Measurements from ENCODE around the gene PPIB.
"Not testable (repeated sequence)": the region's sequence is repeated elsewhere in the genome, so short reads cannot be mapped to it uniquely, and the experiment has no call there.

The PPIB gene

DNA sequence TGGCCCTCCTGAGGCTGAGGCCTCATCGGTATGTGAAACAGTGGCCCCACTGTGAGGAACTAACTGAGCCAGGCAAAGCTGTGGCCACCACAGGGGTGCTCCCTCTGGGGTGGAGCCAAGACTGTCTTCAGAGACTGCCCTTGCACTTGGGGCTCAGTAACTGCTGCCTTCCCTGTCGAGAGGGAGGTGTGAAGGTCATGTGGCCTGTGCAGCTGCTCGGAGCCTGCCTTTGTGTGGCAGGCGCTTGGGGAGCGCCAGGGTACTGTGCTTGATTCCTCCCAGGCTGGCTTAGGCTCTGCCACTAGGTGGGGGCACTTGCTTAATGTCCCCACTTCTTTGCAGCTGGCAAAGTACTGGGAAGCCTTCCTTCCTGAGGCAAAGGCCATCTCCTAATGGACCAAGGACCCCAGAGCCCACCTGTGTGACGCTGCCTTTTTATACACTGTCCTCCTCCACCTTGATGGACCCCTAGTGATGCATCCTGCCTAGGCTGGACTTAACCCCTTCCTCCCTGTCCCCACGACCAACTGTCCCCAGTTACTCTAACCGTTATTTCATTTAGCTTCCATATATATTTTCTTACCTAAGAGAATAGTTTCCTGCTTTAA, 25.5 kb downstream of the PPIB start:
- no peak for DNase-seq

DNA sequence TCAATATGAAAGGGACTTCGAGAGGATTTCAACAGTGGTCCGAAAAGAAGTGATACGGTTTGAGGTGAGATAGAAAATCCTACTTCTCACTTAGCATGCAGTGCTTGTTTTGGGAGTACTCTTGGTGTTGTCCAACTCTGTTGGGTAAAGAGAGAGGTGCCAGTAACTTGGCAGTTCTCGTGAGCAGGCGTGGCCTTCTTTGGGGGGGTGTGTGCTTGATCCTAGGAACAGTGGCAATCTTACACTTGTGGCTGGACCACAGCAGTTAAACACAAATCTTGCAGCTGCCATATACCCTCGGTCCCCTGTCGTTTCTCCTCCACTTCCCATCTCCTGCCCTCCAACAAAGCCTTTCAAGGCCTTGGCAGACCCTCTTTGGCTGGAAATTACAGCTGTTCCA, 26.5 kb downstream of the PPIB start:
- no peak for DNase-seq

DNA sequence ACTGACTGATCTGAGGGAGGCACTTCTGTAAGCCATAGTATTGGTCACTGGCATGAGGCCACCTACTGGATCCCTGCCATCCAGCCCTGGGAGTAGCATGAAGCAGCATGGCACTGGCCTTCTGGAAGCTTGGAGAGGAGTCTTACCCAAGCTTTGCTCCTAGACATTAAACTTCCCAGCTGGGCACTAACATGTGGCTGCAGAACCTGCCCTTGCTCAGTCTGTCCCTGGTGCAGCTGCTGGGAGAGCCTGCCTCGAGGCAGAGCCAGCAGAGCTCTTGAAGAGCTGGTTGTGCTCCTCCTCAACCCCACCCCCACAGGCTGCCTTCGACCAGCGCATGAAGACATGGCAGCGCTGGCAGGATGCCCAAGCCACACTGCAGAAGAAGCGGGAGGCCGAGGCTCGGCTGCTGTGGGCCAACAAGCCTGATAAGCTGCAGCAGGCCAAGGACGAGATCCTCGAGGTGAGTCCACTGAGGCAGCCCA, 28.4 kb downstream of the PPIB start:
- no peak for DNase-seq

DNA sequence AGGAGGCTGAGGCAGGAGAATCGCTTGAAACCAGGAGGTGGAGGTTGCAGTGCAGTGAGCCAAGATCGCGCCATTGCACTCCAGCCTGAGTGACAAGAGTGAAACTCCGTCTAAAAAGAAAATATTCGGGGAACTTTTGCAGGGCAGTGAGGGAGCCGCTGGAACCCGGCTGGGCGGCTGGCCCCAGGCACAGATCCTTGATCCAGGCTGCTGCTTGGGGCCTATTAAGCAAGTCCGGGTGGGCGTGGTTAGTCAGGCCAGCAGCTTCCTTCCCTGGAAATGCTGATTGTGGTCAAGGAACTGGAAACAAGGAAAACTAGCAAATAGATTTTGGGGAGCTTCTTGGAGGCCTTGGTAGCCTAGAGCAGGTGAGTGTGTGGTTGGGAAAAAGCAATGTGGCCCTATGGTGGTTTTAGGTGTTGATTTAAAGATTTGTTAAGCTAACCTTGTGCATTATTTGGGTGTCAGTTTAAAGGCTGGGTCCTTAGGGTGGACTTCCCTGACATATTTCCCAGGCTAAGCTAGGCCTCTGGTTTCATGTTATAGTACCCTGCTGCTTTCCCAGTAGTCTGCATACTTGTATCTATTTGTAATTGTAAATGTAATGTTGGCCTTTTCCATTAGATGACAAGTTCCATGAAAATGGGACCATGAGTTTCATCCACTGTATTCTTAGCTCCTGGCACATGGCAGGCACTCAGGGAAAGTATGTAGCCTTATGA, 29.0 kb downstream of the PPIB start:
- DNase-seq = no peak

DNA sequence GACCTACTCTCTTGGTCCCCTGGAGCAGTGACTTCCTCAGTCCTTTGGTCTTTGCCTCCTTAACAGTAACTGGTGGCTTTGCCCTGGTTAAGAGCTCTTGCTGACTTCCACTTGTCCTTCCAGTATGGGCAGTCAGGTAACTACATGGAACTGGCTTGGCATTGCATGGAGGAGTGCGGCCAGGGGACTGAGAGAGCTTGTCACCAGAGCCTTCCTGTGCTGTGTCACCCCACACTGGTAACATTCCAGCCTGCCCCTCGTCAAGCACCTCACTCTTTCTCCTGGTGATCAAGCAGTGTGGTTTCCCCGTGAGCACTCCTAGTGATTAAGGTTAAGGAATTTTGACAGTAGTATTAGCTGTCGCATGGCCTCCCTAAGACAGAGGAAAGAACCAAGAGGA, 30.6 kb downstream of the PPIB start:
- DNase-seq = no peak

DNA sequence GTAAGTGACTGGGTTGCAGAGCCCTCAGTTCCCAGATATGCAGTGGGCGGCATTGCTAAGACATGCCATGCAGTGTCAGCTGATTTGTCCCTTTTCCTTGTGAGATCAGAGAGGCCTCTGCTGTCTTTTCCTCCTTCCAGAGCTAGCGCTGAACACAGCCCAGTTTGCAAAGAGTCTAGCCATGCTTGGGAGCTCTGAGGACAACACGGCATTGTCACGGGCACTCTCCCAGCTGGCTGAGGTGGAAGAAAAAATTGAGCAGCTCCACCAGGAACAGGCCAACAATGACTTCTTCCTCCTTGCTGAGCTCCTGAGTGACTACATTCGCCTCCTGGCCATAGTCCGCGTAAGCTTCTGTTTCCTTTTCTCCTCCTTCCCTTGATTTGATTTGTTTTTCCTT, 31.3 kb downstream of the PPIB start:
- DNase-seq = no peak

DNA sequence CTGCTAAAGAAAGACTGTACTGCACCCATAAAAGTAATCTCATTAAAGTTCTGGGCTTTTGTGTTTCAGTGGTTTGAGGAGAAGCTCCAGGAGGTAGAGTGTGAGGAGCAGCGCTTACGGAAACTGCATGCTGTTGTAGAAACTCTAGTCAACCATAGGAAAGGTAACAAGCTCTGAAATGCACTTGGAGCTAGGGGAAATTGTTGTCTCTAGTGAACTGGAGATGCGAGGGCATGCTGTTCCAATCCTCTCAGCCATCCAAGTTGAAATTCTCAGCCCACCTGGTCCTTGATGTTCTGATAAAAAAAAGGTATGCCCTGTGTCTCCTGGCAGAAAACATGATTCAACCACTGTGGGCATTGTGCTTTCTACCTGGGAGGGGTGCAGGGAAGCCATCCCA, 32.7 kb downstream of the PPIB start:
- no peak for DNase-seq

DNA sequence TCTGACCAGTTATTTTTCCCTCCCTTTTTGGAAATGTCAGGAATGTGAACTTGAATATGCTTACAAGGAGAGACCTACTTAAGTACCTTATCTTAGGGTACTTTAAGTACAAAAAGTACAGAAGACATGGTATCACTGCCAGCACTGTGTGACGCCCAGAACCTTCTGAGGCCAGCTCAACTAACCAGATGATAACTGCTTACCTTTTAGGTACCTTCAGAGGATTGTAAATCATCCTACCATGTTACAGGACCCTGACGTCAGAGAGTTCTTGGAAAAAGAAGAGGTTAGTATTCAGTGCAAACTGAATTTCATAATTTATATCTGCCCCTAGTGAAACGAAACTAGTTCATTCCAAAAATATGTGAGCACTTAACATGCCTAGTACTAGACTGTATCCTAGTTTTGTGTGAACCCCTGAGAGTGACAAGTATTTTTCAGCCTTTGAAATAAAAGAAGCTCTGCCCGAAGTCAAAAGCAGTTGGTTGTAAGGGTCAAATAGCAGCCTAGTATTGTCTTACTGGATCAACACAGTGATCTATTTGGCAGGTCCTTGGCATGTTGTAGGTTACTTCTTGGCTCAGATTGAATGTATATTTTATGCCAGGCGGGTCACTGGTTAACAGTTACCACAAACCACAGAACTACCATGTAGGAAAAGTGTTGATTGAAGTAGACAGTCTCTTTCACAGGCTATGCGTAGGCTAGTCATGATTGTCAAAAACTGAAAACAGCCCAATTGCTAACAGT, 35.1 kb downstream of the PPIB start:
- no peak for DNase-seq

DNA sequence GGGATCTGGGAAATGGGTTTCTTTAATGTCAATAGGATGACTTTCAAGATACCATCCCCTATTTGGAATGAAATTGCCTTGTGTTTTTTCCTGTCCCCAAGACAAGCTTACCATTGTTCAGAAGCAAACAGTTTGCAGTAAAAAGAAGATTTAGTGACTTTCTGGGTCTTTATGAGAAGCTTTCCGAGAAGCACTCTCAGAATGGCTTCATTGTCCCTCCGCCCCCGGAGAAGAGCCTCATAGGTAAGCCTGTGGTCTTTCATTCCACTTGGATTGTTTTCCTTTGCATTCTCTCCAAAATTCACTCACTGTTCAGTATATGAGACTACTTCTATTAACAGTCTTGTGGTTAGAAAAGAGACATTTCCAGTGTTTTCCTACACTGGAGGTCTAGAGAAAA, 36.8 kb downstream of the PPIB start:
- no peak for DNase-seq

DNA sequence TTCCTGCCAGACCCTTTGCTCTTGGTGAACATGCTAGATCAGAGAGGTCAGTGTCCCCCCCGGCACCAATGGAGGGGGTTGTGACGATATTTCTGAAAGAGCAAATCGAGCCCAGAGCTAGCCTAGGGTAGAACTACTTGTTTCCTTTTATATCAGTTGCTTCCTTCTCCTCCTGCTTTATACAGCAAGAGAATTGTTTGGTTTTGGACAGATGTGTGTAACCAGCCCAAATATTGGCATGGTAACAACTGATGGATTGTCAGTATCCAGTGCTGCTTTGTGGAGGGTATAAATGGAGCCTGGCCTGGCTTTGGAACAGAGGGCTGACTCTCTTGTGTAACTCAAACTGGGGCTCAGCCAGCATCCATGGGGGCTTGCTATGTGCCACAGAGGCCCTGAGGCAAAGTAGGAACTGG, 39.9 kb downstream of the PPIB start:
- DNase-seq = no peak

DNA sequence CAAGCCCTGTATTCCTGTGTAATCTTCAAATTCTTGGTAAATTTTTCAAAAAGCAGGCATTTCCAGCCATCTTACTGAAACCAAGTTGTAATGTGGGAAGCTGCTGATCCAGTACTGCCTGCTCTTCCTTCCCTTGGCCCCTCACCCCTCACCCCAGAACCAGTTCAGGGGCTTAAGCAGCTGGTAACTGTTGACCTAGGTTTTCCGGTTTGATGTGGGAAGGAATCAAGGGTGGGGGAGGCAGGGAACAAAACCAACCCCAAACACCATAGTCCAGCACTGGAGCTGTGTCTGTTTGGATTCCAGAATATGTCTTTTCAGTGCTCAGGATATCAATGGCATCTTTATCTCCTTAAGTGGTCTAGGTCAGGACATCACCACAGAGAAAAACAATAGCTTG, 40.4 kb downstream of the PPIB start:
- no peak for DNase-seq

DNA sequence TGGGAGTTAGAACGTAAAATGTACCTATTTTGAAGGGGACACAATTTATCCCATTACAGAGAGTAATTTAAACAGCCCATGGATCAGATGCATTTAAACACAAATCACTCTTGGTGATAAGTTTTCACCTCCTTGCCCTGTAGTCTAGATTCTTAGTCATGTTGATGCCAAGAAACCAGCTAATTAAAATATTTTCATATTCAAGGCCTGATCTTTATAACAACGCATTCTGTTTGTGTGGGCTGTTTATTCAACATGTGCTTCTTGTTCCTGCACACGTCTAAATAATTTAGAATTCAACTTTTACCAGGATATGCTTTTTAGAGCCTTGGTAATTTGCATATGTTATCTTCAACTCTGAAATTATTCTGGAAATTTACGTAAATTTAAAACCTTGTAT, 41.2 kb downstream of the PPIB start:
- no peak for DNase-seq

DNA sequence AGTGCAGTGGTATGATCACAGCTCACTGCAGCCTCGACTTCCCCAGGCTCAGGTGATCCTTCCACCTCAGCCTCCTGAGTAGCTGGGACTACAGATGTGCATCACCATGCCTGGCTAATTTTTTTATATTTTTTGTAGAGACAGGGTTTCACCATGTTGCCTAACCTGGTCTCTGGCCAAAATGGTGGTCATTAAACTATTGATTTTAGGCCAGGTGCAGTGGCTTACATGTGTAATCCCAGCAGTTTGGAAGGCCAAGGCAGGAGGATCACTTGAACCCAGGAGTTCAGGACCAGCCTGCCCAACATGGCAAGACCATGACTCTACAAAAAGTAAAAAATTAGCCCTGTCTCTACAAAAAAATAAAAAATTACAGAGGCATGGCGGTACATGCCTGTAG, 42.5 kb downstream of the PPIB start:
- not testable (repeated sequence) for DNase-seq

DNA sequence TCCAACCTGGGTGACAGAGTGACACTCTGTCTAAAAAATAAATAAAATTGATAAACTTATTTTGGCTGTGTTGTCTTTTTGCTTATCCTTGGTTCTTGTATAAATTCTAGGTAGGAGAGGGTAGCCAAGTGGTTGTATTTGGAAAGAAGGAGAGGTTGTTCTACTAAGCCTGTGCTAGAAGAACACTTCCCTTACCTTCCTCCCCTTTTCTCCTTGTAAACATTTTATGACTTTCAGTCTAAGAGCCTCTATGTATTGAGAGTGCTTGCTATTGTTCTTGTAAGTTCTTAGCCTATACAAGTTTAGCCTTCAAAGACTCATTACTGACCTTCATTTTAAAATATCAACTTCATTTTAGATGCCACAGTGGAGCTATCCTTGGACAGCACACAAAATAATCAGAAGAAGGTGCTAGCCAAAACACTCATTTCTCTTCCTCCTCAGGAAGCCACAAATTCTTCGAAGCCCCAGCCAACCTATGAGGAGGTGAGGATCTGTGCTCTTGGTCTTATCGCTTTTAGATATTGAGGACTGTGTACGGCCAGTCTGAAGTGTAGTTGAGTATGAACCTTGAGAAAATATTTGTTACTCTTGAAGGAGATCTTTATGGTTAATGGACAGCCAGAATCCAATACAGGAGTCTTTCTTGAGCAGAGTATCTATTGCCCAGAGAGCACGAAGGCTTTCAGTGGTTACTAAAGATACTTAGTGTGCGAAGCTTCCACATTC, 44.9 kb downstream of the PPIB start:
- no peak for DNase-seq

DNA sequence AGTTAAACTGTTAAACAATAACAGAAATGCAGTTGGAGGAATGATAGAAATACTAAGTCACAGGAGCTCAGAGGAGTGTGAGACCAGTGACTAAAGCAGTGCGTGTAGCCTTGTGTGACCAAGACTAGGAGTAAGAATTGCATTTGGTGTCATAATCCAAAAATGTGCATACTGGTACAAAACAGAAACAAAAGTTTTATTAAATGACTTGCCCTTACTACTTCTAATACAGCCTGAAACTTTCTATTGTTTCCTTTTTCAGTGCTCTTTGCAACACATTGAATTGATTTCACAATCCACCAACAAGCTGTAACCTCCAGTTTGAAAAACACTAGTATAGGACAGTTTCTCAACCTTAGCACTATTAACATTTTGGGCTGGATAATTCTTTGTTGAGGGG, 49.9 kb downstream of the PPIB start:
- no peak for DNase-seq

DNA sequence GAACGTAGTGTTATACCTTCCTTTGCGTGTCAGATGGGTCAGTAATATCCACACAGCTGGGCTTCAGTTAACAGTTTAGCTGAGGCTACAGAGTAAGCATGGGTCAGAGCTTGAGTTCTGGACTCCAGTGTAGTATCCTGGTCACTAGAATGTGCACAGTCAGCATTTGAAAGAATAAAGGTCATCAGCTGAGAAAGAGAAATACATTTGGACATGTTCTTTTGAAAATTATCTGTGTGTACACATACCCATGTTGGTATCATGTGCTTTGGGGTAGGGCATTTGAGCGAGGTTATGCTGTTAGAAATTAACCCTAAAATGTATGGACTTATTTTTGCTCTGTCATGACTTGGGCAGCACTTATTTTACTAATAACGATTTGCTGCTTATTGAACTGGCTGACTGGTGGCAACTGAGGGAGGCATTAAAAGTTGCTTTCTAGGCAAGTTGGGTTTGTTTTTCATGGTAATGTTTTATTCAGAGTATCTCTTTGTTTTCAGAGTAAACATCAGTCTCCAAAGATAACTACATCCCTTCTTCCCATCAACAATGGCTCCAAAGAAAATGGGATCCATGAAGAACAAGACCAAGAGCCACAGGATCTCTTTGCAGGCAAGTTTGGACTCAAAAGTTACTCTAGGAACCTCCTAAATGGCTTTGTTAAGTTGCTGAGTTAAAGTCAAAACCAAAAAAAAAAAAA, 50.6 kb downstream of the PPIB start:
- no peak for DNase-seq

DNA sequence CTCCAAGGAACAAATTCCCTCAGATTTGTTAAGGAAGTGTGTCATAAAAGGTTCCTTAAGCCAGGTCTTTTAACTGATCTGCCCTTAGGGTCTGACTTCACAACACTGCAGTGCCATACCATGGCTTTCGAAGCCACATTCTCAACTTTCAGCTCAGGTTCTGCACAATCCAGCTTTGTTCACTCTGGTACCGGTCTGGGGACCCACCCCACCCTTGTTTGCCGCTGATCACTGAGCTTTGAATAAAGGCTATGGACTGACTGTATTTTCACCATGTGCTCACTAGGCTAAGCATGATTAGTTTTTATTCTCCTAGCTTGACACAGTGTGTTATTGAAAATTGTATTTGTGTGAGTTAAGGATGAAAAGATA, 51.2 kb downstream of the PPIB start:
- DNase-seq = no peak

DNA sequence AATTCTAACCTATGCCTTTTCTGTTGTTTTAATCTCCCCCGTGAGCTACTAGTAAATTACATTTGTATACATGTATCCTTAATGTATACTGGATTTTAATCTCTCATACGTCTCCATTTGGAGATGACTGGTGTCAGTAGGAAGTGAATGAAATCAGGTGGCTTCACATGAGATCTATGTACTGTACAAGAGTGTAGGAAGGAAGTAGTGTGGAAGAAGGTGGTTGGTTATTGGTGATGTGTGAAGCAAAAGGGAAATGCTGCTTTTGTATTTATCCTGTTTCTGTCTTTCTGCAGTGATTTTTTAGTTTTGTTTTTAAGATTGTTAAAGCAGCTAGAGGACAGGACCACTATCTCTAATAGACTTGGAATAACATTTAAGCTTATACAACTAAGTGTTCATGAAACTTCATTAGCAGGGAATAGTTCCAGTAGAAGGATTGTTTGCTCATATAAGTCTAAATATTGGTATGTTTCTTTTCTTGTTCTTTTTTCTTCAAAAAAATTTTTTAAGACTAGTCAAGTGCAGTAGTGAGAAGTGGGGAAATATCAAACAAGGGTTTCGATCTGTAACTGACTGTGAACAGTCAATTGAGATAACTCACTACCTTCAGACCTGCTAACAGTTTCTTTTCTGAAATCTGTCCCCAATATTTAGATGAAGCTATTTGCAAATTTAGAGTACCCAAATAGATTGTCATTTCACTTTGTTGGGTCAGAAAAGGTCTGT, 51.7 kb downstream of the PPIB start:
- no peak for DNase-seq

DNA sequence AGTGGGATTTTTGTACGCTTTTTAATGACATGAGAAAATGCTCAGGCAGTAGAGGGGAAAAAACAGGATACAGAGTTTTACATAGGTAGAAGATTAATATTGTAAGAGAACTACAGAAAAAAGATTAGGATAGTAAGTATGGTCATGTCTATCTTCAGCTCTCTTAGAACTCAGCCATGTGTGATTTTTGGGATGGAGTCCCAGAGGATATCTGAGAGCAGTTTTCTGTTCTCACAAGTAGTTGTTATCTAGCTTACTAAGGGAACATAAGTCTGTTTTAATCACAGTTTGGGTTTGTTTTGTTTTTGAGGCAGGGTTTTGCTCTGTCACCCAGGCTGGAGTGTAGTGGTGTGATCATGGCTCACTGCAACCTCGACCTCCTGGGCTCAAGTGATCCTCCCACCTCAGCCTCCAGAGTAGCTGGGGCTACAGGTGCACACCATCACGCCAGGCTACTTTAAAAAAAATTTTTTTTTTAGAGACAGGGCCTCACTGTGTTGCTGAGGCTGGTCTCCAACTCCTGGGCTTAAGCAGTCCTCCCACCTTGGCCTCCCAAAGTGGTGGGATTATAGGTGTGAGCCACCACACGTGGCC, 52.6 kb downstream of the PPIB start:
- not testable (repeated sequence) for DNase-seq

DNA sequence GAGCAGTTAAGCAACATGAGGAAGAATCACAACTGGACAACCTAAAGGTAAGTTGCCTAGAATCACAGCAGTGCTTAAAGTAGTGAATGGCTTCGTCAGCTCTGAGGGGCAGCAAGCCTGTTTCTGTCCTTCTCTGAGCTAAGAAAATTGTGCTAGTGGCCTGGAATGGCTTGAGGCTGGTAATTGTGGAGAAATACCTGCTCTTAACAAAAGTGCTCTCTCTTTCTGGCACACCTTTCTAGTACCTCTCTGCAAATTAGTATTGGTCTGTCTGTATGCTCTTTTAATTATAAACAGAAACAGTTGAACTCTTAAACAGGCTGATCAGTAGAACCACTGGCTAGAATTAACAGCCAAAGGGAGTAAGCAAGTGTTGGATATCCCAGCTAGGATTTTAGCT, 55.5 kb downstream of the PPIB start:
- no peak for DNase-seq

Measured in left hindlimb (tissue), 1 donor.